ENCODE results near the gene C6orf118.

C6orf118 gene

GRCh38 chr6:165325609-165326008, 16.2 kb upstream of the C6orf118 start:
- TF ChIP-seq CTCF (IDR thresholded peaks at IDR 0.05; ENCODE audit: low read depth, low read length, poor library complexity, severe bottlenecking) (no peak), EZH2phosphoT487 (IDR thresholded peaks at IDR 0.05; ENCODE audit: borderline replicate concordance, low read length) (no peak)
- Histone ChIP-seq H3K4me2 (ENCODE audit: low read length) (no peak overlapping the region), H3F3A (ENCODE audit: control insufficient read depth, insufficient read depth) (no peaks in the 10 kb centered on the region), H3K4me3 (ENCODE audit: low read length) (no peak overlapping the region), H3K27me3 (ENCODE audit: control insufficient read depth, low read length) (no peaks in the 10 kb centered on the region), H4K20me1 (ENCODE audit: control insufficient read depth, insufficient read depth, low read depth, low read length) (no peaks in the 10 kb centered on the region), H3K9me3 (ENCODE audit: control insufficient read depth, insufficient read depth, low read length) (no peaks in the 10 kb centered on the region; the same call in 1 of the 2 replicates), H3K36me3 (ENCODE audit: control insufficient read depth, low read length) (no peaks in the 10 kb centered on the region), H3K27ac (ENCODE audit: low read depth, low read length) (no peak overlapping the region), H3K4me1 (ENCODE audit: control insufficient read depth, low read length) (no peaks in the 10 kb centered on the region), H3K9me2 (replicated peaks; ENCODE audit: control insufficient read depth, low read length) (no peaks in the 10 kb centered on the region), H3K79me2 (ENCODE audit: control insufficient read depth, low read length) (no peaks in the 10 kb centered on the region)

DNA sequence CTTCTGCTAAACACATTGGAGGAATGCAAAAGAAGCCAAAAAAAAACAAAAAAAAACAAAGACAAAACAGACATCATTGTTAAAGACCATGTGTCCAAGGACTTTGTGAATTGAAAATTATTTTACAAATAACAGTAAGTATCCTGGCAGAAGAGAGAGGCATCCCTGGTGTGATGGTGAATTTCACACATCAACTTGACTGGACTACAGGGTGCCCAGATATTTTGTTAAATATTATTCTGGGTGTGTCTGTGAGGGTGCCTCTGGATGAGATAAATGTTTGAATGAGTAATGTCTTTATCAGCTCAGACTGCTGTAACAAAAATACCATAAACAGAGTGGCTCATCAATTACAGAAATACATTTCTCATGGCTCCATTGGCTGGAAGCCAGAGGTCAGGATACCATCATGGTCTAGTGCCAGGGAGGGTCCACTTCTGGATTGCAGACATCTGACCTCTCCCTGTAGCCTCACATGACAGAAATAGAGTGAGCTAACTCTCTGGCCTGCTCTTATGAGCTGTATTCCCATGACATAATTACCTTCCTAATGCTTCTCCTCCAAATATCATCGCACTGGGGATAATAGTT, 12.2 kb upstream of the C6orf118 start:
- Histone ChIP-seq H3K9me2 (replicated peaks; ENCODE audit: control insufficient read depth, low read length) (no peaks in the 10 kb centered on the region), H3K79me2 (ENCODE audit: control insufficient read depth, low read length) (no peaks in the 10 kb centered on the region), H3K4me2 (ENCODE audit: low read length) (no peak overlapping the region), H3F3A (ENCODE audit: control insufficient read depth, insufficient read depth) (no peaks in the 10 kb centered on the region), H3K9me3 (ENCODE audit: control insufficient read depth, insufficient read depth, low read length) (no peaks in the 10 kb centered on the region; the same call in 1 of the 2 replicates), H3K4me3 (ENCODE audit: low read length) (no peak overlapping the region), H3K4me1 (ENCODE audit: control insufficient read depth, low read length) (no peaks in the 10 kb centered on the region), H4K20me1 (ENCODE audit: control insufficient read depth, insufficient read depth, low read depth, low read length) (no peaks in the 10 kb centered on the region), H3K27me3 (ENCODE audit: control insufficient read depth, low read length) (no peaks in the 10 kb centered on the region), H3K36me3 (ENCODE audit: control insufficient read depth, low read length) (no peaks in the 10 kb centered on the region), H3K27ac (ENCODE audit: low read depth, low read length) (no peak overlapping the region)
- TF ChIP-seq EZH2phosphoT487 (IDR thresholded peaks at IDR 0.05; ENCODE audit: borderline replicate concordance, low read length) (no peak), CTCF (IDR thresholded peaks at IDR 0.05; ENCODE audit: low read depth, low read length, poor library complexity, severe bottlenecking) (no peak)

GRCh38 chr6:165321150-165321549, 11.7 kb upstream of the C6orf118 start:
- H3K4me1 ChIP-seq (ENCODE audit: control insufficient read depth, low read length), result no peaks in the 10 kb centered on the region
- no peaks in the 10 kb centered on the region for H3K9me2 ChIP-seq (replicated peaks; ENCODE audit: control insufficient read depth, low read length)
- no peak overlapping the region for H3K4me3 ChIP-seq (ENCODE audit: low read length)
- H3F3A ChIP-seq (ENCODE audit: control insufficient read depth, insufficient read depth), result no peaks in the 10 kb centered on the region
- no peak overlapping the region for H3K4me2 ChIP-seq (ENCODE audit: low read length)
- no peaks in the 10 kb centered on the region for H3K79me2 ChIP-seq (ENCODE audit: control insufficient read depth, low read length)
- no peaks in the 10 kb centered on the region for H3K27me3 ChIP-seq (ENCODE audit: control insufficient read depth, low read length)
- no peak for TF ChIP-seq EZH2phosphoT487 (IDR thresholded peaks at IDR 0.05; ENCODE audit: borderline replicate concordance, low read length)
- TF ChIP-seq CTCF (IDR thresholded peaks at IDR 0.05; ENCODE audit: low read depth, low read length, poor library complexity, severe bottlenecking), result no peak
- H3K9me3 ChIP-seq (ENCODE audit: control insufficient read depth, insufficient read depth, low read length), result no peaks in the 10 kb centered on the region; the same call in 1 of the 2 replicates
- no peak overlapping the region for H3K27ac ChIP-seq (ENCODE audit: low read depth, low read length)
- H3K36me3 ChIP-seq (ENCODE audit: control insufficient read depth, low read length), result no peaks in the 10 kb centered on the region
- no peaks in the 10 kb centered on the region for H4K20me1 ChIP-seq (ENCODE audit: control insufficient read depth, insufficient read depth, low read depth, low read length)

All from DOHH2 (cell line).